8988T (cell line): Measurements from ENCODE around the gene COPA.
"Not testable (repeated sequence)": the region's sequence is repeated elsewhere in the genome, so short reads cannot be mapped to it uniquely, and the experiment has no call there.

Experiments used
- DNase-seq: peaks from one replicate; pipeline ENCODE4 v3.0.0; 2011

Gene COPA

GRCh38 chr1:160325252-160325651 lies 17.8 kb downstream of the COPA start:
- DNase-seq = no peak

- no peak for DNase-seq
These were observed 20.2 kb downstream of the COPA start for GRCh38 chr1:160322831-160323230.

- no peak for DNase-seq
These were observed 27.7 kb downstream of the COPA start for GRCh38 chr1:160315359-160315758.

- DNase-seq = no peak
These were observed 33.5 kb downstream of the COPA start for GRCh38 chr1:160309571-160309970.

GRCh38 chr1:160309185-160309557 lies 33.9 kb downstream of the COPA start:
- DNase-seq = no peak

GRCh38 chr1:160308451-160309184 lies 34.4 kb downstream of the COPA start:
- DNase-seq = no peak

- DNase-seq = no peak
These were observed 35.8 kb downstream of the COPA start for GRCh38 chr1:160307118-160307791.

GRCh38 chr1:160300173-160300572 lies 42.9 kb downstream of the COPA start:
- DNase-seq = no peak

- no peak for DNase-seq
These were observed 47.0 kb downstream of the COPA start for GRCh38 chr1:160296036-160296435.

- DNase-seq = no peak
These were observed 49.8 kb downstream of the COPA start for GRCh38 chr1:160293020-160293968.

GRCh38 chr1:160291248-160292220 lies 51.5 kb downstream of the COPA start:
- no peak for DNase-seq

GRCh38 chr1:160287769-160288168 lies 55.3 kb downstream of the COPA start:
- not testable (repeated sequence) for DNase-seq

- DNase-seq = no peak
These were observed 57.5 kb downstream of the COPA start for GRCh38 chr1:160285506-160285905.

GRCh38 chr1:160284782-160285344 lies 58.2 kb downstream of the COPA start, which contains the start of gene PEX19:
Gene PEX19, minus strand, starts transcription at chr1:160285133. Its CDS starts 9 bp downstream, at chr1:160285124.
- peak; percentile 86 for DNase-seq

- DNase-seq = no peak
These were observed 58.7 kb downstream of the COPA start for GRCh38 chr1:160284220-160284781.

- no peak for DNase-seq
These were observed 60.2 kb downstream of the COPA start for GRCh38 chr1:160282807-160283206.

GRCh38 chr1:160277987-160278386 lies 65.1 kb downstream of the COPA start:
- DNase-seq = no peak

- no peak for DNase-seq
These were observed 65.7 kb downstream of the COPA start for GRCh38 chr1:160277330-160277729.

- no peak for DNase-seq
These were observed 72.0 kb downstream of the COPA start for GRCh38 chr1:160271025-160271424.

- no peak for DNase-seq
These were observed 75.6 kb downstream of the COPA start for GRCh38 chr1:160267284-160267991.
